ENCODE data around the gene CIP2A. TPM values are rescaled to one million over a fixed set of nuclear protein-coding genes. Genes with fewer than 3 reads are reported as not detected.

The CIP2A gene
- total RNA-seq, 2 donors from 2014 or later = 2.9 to 3.5 TPM

DNA sequence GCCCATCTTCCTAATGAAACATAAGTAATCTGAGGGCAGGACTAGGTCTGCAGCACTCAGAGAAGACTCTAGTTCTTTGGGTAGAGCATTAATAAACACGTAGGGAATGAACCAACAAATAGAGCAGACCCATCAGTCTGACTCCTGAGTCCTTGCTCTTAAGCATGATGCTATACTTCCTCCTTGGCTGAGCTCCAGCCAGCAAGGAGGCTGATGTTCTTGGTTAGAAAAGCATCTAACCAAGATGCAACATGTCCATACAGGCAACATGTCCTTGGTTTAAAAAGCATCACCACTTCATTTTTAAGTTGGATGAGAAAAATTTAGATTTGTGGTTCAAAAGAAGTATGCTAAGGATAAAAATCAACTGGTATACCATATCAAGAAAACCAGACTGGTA lies 70.3 kb downstream of the CIP2A start:
- DNase-seq (ENCODE audit: low spot score) = no peak
- intact Hi-C loops (cut with DNase I) = no loop called here

DNA sequence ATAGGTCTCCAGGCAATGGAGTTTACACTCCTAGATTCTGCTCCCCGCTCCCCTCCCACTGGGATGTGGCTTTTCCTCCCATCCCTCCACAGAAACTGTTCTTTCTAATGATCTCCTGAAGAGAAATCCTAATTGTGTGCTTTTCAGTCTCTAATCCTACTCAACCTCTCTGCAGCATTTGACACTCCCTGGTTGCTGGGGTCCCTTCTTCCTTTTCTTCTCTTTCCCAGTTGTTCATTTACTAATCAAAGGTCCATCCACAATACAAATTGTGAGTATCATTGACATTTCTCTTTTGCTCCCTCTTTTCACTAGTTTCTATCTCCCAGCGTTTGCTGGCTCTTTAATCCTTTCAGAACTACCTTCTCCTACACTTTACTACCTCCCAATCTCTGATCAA lies 72.4 kb downstream of the CIP2A start:
- no peak for DNase-seq (ENCODE audit: low spot score)
- intact Hi-C loops (cut with DNase I) = no loop called here

- intact Hi-C loops (cut with DNase I) = no loop called here
- DNase-seq (ENCODE audit: low spot score) = no peak
These were observed 75.3 kb downstream of the CIP2A start for GRCh38 chr3:108513961-108514360.

GRCh38 chr3:108512671-108513070 lies 76.6 kb downstream of the CIP2A start:
- DNase-seq (ENCODE audit: low spot score) = no peak
- intact Hi-C loops (cut with DNase I) = no loop called here

DNA sequence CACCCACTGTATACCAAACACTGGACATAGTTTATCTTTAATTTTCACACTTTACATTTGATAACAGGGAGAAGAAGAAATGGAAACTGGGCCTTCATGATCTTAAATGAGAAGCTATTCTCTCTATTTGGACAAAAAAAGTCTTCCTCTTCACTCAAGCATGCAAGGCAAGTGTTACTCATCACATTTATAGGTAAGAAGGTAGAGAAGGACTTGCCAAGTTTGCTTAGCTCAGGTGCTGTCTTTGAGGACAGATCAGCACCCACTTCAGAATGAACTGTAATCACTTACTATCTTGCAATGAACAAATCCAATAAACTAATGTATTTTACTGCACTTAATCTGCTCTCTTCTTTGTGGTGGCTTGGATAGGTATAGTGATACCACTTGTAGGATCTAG lies 77.7 kb downstream of the CIP2A start:
- no peak for DNase-seq (ENCODE audit: low spot score)
- intact Hi-C loops (cut with DNase I) = no loop called here

DNA sequence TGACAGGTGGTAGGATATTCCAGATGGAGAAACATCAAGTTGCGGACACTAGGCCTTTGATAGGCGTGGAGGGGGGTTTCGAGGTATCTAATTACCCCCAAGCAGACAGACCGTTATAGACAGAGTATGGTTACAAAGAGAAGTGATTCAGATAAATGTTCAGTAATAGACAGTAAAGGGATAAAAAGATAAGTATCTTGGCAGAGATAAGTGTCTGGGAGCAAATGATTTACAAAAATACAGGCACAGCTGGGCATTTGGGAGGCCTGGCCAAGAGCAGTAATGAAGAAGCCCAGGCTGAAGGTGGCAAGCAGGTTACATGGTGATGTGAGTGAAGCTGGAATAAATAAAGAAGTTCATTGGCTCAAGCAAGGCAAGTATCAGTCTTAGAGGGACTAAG lies 78.2 kb downstream of the CIP2A start:
- intact Hi-C loops (cut with DNase I) = no loop called here
- DNase-seq (ENCODE audit: low spot score) = no peak

DNA sequence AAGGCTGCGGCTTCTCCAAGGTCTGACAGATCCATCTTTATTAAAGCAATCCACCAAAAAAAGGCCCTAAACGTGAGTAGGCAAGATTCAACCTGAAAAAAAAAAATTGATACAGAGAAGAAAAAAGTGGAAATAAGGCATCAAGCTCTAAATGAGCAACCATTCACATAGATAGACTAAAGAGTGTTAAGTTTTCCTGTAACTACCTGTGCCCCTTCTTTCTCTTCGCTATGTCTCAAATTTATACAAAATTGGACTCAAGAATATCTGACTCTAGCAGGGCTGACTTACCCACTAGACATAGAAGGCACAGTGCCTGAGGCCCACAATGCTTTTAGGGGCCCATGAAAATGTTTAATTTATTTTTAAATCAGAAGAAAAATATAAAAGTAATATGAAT lies 78.7 kb downstream of the CIP2A start, which contains the start of gene MYH15:
Gene MYH15, minus strand, starts transcription at position 101 of the 400 bp plus-strand sequence. Its CDS starts 66 bp downstream, at position 35.
- intact Hi-C loops (cut with DNase I) = no loop called here
- DNase-seq (ENCODE audit: low spot score) = no peak

DNA sequence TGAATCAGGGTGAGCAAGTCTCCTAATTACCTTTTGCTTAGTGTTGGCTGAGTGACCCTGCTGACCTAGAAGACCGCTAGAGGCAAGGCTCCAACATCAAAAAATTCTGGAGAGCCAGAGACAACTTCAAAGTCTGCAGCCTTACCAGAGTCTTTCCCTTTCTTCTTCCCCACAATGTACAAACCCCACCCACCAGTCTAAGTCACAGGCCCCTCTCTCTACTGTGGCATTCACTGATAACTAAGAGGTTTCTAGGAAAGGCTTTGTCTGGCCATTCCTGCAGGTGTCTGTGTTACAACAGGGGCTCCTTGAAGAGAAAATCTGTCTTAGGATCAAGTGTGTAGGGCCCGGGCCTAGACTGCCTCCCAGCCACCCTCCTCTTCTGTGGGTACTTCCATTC lies 79.4 kb downstream of the CIP2A start:
- intact Hi-C loops (cut with DNase I) = no loop called here
- no peak for DNase-seq (ENCODE audit: low spot score)

- intact Hi-C loops (cut with DNase I) = no loop called here
- DNase-seq (ENCODE audit: low spot score) = no peak
These were observed 80.0 kb downstream of the CIP2A start for GRCh38 chr3:108509263-108509662.

DNA sequence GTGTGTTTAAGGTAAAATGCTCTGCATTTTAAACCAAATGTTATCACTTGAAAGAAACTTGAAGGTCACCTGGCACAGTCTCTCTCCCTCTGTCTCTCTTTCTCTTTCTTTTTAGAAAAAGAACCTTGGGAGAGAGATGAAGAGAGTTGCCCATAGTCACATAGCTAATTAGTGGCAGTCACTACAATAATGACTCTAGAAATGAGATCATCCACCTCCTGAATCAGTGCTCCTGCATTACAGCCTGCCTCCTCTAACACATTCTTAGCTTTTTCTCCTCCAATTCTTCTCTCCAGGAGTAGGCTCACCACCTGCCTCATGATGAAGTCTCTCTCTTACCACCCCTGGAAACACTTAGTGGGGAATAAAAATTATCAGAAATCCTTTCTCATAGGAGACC lies 81.3 kb downstream of the CIP2A start:
- intact Hi-C loops (cut with DNase I) = no loop called here
- no peak for DNase-seq (ENCODE audit: low spot score)

GRCh38 chr3:108505811-108506210 lies 83.4 kb downstream of the CIP2A start:
- intact Hi-C loops (cut with DNase I) = no loop called here
- DNase-seq (ENCODE audit: low spot score) = no peak

DNA sequence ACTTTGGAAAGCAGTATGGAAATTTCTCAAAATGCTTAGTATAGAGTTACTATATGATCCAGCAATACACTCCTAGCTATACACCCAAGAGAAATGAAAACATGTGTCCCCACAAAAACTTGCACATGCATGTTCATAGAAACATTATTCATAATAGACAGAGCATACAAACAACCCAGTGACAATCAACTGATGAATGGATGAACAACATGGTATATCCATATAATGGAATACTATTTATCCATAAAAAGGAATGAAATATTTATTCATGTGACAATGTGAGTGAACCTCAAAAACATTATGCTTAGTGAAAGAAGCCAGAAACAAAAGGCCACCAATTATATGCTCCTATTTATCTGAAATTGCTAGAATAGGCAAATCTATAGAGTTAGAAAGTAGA lies 85.5 kb downstream of the CIP2A start:
- intact Hi-C loops (cut with DNase I) = no loop called here

DNA sequence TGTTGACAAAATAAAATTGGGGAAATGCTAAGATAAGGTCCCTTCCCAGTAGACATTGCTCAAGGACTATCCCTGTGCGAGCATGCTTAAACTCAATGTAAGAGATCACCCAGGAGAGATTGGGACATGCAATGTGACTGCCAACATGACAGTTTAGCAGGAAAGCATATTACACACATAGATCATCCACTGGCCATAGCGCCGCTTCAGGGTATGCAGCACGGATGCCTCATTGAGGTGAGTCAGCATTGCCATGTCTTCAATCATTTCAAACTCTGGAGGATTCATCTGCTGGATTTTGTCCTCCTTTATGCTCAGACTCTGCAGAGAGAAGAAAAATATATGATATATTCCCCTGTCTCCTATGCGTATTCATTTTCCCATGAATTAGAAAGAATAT lies 87.7 kb downstream of the CIP2A start:
- intact Hi-C loops (cut with DNase I) = no loop called here
- no peak for DNase-seq (ENCODE audit: low spot score)

More for the DNA sequence above, 85.5 kb downstream of the CIP2A start:
- no peak for DNase-seq (ENCODE audit: low spot score)

- no peak for DNase-seq (ENCODE audit: low spot score)
- intact Hi-C loops (cut with DNase I) = no loop called here
These were observed 88.5 kb downstream of the CIP2A start for GRCh38 chr3:108500728-108501127.

Other genes starting within 250 kb of the CIP2A start
- under 1 TPM; 0.05 to 0.19 TPM for gene MYH15, start 78.8 kb downstream of the CIP2A start, total RNA-seq
- gene DZIP3, start 284 bp upstream of the CIP2A start, total RNA-seq = 10 to 100 TPM; 11.8 to 19.5 TPM
- not detected for gene RETNLB, start 168.0 kb upstream of the CIP2A start, total RNA-seq
- 1 to 10 TPM in 1 of 2 donors, under 1 TPM in 1; 0.62 to 1.3 TPM for gene TRAT1, start 233.3 kb upstream of the CIP2A start, total RNA-seq

Data from posterior vena cava (tissue), 2 donors.